Gastroesophageal sphincter (tissue), 4 donors: ENCODE measurements around the gene CDX2. TPM values are rescaled to one million over a fixed set of nuclear protein-coding genes. Genes with fewer than 3 reads are reported as not detected.

ENCODE experiments used
- ATAC-seq: fragments of 150-250 bp; one replicate; pipeline ENCODE4 v1.9.1; 2016; ENCODE audit warnings: mild to moderate bottlenecking, moderate library complexity
- H3K27ac ChIP-seq, 4 donors: fragments of 200-600 bp; sonication (generic) in 3 of 4; 1 replicate in 3 of 4; 2 replicates in 1 of 4; pipeline ENCODE4 v1.5.1; 2016 to 2019
- H3K27me3 ChIP-seq: fragments of 200-600 bp; sonication (generic); one replicate; pipeline ENCODE4 v1.5.1; 2019
- H3K36me3 ChIP-seq, 2 donors: fragments of 200-600 bp; sonication (generic); one replicate each; pipeline ENCODE4 v1.5.1; 2019; ENCODE audit warnings: control low read depth in 1 of 2
- H3K4me1 ChIP-seq, 3 donors: fragments of 200-600 bp; sonication (generic); 1 replicate in 2 of 3; 2 replicates in 1 of 3; pipeline ENCODE4 v1.5.1; 2016 to 2019; ENCODE audit warnings: control low read depth in 2 of 3
- H3K4me3 ChIP-seq, 2 donors: fragments of 200-600 bp; sonication (generic); one replicate each; pipeline ENCODE4 v1.5.1; 2019; ENCODE audit warnings: mild to moderate bottlenecking in 1 of 2, moderate library complexity in 1 of 2
- H3K9me3 ChIP-seq, 3 donors: fragments of 200-600 bp; sonication (generic); one replicate each; pipeline ENCODE4 v1.5.1; 2017 to 2019; ENCODE audit warnings: control low read depth in 2 of 3
- EP300 ChIP-seq: sonication (generic); formaldehyde crosslinking; IDR thresholded peaks from one replicate; pipeline ENCODE4 v1.6.1; 2017; ENCODE audit warnings: antibody characterized with exemption, mild to moderate bottlenecking
- POLR2A ChIP-seq, 2 donors: fragments of 450-650 bp; IDR thresholded peaks; one replicate each; pipeline ENCODE4 v1.6.1; 2017; ENCODE audit warnings: antibody characterized with exemption in 2 of 2, mild to moderate bottlenecking in 2 of 2, moderate library complexity in 1 of 2
- POLR2AphosphoS5 ChIP-seq: sonication (generic); formaldehyde crosslinking; IDR thresholded peaks from one replicate; pipeline ENCODE4 v1.6.1; 2017; ENCODE audit warnings: antibody characterized with exemption
- WGBS, 2 donors: methylation state at CpG; one replicate each; pipeline ENCODE4 v1.1.5; 2018; ENCODE audit warnings: low coverage in 1 of 2; 5-methylcytosine and 5-hydroxymethylcytosine counted together
- small RNA-seq, 4 donors: library from RNA; depleted of rRNA; stranded (forward); fragments of <200 nt; gene quantifications; one replicate each; pipeline ENCODE3, GENCODE V24; 2016
- total RNA-seq, 4 donors: library from RNA; depleted of rRNA; stranded (reverse); fragments of >200 nt; gene quantifications; one replicate each; pipeline ENCODE4 v1.1.0, GENCODE V29; 2016
- TF ChIP-seq, protein P1 (sequence below), 4 experiments: fragments of 200-600 bp in 2 of 4; fragments of 450-650 bp in 2 of 4; sonication (generic) in 1 of 4; IDR thresholded peaks; one replicate each; pipeline ENCODE4 v1.5.1; 2017 to 2019; ENCODE audit warnings: antibody characterized with exemption in 4 of 4, mild to moderate bottlenecking in 2 of 4, moderate library complexity in 2 of 4

Gene CDX2
- total RNA-seq, 4 donors from 2014 or later = not detected

DNA sequence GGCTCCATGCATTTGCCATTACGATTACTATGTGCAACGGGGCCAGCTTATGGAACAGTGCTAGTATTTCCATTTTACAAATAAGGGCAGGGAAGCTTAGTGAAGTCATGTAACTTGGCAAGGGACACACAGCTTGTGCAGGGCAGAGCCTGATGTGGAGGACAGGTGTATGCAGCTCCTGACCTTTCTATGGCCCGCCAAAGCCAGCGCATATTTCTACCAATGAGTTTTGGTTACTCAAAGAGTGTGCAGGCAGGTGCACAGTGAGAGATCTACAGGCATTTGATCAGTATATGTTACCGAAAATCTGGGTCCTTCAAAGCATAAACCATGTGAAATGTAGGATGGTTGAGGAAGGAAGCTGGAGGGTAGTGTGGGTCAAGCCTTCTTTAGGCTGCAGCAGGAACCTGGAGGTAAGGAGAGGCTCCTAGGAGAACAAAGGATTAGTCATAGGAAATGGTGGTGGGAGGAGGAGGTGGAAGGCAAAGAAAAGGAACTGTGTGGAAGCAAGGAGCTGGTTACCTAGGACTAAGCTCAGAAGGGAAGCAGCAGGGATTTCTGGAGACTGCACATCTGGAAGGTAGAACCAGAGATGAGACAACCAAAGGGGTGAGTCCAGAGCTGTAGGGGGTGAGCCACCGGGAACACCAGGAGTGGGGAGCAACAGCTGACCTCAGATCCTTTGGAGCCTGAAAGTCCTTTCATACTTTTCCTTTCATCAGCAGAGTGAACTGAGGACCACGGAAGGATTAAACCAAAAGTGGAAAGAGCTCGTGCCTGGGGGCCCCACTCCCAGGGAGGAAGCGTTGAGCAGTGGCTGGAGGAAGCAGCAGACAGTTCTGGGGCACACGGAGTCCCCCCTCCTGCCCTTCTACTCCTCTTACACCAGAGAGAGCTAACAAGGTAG is 53.6 kb downstream of the CDX2 start:
- H3K4me3 ChIP-seq = no peak overlapping the region
- H3K27ac ChIP-seq = no peak overlapping the region
- H3K27me3 ChIP-seq = peaks cover 98% of the 10 kb centered on the region
- H3K9me3 ChIP-seq = no peaks in the 10 kb centered on the region
- 45 to 57% methylated on average over 6 to 8 of the region's 10 CpGs for WGBS, 2 donors
- ATAC-seq = no peak
- no peaks in the 10 kb centered on the region for H3K36me3 ChIP-seq
- H3K4me1 ChIP-seq = peaks cover 0 to 37% (median 16%) of the 10 kb centered on the region in 3 donors
- TF ChIP-seq POLR2A (IDR thresholded peaks at IDR 0.05) (no peak), EP300 (no peak), POLR2AphosphoS5 (no peak)
- TF ChIP-seq, protein P1, sequence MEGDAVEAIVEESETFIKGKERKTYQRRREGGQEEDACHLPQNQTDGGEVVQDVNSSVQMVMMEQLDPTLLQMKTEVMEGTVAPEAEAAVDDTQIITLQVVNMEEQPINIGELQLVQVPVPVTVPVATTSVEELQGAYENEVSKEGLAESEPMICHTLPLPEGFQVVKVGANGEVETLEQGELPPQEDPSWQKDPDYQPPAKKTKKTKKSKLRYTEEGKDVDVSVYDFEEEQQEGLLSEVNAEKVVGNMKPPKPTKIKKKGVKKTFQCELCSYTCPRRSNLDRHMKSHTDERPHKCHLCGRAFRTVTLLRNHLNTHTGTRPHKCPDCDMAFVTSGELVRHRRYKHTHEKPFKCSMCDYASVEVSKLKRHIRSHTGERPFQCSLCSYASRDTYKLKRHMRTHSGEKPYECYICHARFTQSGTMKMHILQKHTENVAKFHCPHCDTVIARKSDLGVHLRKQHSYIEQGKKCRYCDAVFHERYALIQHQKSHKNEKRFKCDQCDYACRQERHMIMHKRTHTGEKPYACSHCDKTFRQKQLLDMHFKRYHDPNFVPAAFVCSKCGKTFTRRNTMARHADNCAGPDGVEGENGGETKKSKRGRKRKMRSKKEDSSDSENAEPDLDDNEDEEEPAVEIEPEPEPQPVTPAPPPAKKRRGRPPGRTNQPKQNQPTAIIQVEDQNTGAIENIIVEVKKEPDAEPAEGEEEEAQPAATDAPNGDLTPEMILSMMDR (IDR thresholded peaks at IDR 0.05) = no peak

DNA sequence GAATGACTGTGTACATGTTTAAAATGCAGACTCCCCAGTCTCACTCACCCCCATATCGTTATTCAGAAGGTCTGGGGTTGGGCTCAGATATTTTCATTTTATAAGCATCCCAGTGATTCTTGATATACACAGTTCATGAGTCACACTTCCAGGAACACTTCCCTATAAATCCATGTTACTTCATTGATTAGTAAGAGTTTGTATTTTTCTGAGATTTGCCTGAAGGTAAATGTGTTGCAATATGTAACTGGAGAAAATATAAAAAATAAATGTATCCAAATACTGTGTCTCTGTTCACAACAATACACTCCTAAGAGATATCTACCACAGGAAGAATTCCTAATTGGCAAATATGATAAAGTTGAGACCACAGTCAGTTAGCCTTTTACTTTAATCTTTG is 56.0 kb downstream of the CDX2 start:
- Histone ChIP-seq H3K4me1 (peaks cover 0 to 13% (median 6%) of the 10 kb centered on the region in 3 donors), H3K36me3 (no peaks in the 10 kb centered on the region), H3K9me3 (no peaks in the 10 kb centered on the region), H3K27me3 (peaks cover 98% of the 10 kb centered on the region), H3K4me3 (no peak overlapping the region), H3K27ac (no peak overlapping the region)
- WGBS, 2 donors = 67 to 90% methylated on average over 1 of the region's 1 CpG
- TF ChIP-seq EP300 = no peak
- no peak for TF ChIP-seq POLR2A (IDR thresholded peaks at IDR 0.05)
- TF ChIP-seq POLR2AphosphoS5 = no peak
- TF ChIP-seq, protein P1 (IDR thresholded peaks at IDR 0.05) = no peak
- ATAC-seq = no peak

DNA sequence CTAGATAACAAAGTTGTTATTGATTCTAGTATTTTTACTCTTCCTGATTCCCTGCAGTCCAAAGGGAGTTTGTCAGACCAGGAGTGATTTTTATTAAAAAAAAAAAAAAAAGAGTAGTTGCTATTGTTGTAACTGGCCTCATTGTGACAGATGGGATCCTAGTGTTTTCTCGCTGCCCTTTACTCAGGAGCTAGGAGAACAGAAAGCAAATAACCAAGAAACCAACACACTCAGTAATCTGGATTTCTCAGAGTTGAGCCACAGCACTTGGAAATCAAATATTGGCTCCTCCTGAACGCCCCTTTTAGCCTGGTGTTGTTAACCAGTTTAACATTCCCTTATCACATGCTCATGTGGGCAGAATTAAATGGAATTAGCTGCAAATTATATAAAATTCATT is 57.6 kb downstream of the CDX2 start:
- Histone ChIP-seq H3K4me3 (no peak overlapping the region), H3K27me3 (peaks cover 98% of the 10 kb centered on the region), H3K4me1 (no peaks in the 10 kb centered on the region), H3K27ac (no peak overlapping the region), H3K36me3 (no peaks in the 10 kb centered on the region), H3K9me3 (no peaks in the 10 kb centered on the region)
- TF ChIP-seq POLR2AphosphoS5 (no peak), EP300 (no peak), POLR2A (IDR thresholded peaks at IDR 0.05) (no peak)
- TF ChIP-seq, protein P1 (IDR thresholded peaks at IDR 0.05) = no peak
- no peak for ATAC-seq
- 26 to 51% methylated on average over 2 of the region's 2 CpGs for WGBS, 2 donors

Small RNA genes within 50 kb of the gene (small RNA-seq; reads per million reads assigned to genes)
- gene ATP5F1EP2 (0 reads per million in 4 donors), gene RN7SL272P (0 reads per million in 4 donors)

Other genes starting within 250 kb of the CDX2 start
- gene GSX1, start 176.8 kb downstream of the CDX2 start, total RNA-seq = not detected
- not detected for gene PDX1, start 49.3 kb downstream of the CDX2 start, total RNA-seq
- gene URAD, start 19.4 kb upstream of the CDX2 start, total RNA-seq = not detected
- 1 to 10 TPM in 1 of 4 donors, under 1 TPM in 3; 0.46 to 1.1 (median 0.62) TPM for gene FLT3, start 131.3 kb upstream of the CDX2 start, total RNA-seq
- gene PAN3, start 169.2 kb upstream of the CDX2 start, total RNA-seq = 10 to 100 TPM; 26.0 to 45.0 (median 34.1) TPM